ENCODE measurements around the gene CSNK1E.

The CSNK1E gene

DNA sequence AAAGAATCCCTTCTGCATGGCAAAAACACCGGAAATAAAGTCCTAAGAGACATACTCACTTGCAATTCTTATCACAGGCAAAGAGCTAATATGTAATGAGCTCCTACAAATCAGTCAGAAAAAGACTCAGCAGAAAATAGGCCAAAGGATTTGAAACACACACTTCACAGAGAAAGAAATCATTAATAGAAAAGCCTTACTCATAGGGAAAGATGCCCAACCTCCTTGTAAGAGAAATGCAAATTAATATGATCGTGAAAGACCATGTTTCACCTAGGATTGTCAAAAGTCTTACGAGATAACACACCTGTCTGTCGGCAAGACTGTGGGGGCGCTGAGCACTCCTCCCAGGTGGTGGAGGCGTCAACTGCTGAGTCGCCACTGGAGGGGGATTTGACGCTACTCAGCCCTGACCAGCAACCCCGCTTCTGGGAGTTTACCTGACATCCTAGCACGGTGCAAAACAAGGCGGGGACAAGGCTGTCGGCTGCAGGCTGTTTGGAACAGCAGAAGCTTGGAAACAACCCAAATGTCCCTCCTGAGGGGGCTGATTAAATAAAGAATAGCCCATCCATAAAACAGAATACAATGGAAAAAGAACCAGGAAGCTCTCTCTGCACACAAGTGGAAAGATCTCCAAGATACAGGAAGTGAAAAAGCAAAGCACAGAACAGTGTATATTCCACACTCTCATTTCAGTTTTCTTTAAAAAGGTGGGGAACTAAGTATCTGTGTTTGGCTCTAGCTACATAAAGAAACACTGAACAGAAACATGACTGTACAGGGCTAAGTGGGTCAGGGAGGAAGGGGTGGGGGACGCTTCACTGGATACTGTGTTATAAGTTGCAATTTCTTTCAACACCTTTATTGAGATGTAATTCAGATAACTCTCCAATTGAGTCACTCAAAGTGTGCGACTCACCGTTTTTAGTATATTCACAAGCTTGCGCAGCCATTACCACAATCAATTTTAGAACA, 11.5 kb downstream of the CSNK1E start:
- DNase-seq (ENCODE audit: low read depth, low spot score) = no peak

DNA sequence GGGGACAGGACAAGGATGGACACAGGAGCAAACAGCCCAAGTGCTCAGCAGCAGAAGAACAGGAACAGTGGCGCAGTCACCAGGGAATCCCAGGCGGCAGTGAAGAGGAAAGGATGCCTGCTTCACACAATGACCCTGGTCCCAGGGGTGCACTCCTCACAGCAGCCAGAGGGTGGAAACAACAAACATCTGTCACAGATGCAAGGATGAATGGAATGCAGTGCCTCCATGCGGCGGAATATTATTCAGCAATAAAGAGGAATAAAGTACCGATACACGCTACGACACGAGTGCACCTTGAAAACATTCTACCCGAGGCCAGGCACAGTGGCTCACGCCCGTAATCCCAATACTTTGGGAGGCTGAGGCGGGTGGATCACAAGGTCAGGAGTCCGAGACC, 12.7 kb downstream of the CSNK1E start:
- no peak for DNase-seq (ENCODE audit: low read depth, low spot score)

DNA sequence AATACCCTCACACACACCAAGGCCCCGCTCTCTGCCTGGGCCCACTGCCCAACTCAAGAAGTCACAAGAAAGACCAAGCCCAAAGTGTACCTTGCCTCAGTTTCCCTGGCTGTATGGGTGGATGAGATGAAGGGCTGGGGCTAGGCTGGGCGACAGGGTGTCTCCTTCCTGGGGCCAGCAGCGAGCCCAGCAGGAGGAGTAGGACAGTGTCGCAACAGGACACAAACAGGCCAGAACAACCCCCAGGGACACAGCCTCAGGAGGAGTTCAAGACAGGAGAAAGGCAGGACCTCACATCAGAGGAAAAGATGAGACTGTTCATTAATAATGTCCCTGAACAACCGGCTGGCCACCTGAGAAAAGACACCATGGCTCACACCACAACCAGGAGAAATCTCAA, 13.3 kb downstream of the CSNK1E start:
- DNase-seq (ENCODE audit: low read depth, low spot score) = no peak

DNA sequence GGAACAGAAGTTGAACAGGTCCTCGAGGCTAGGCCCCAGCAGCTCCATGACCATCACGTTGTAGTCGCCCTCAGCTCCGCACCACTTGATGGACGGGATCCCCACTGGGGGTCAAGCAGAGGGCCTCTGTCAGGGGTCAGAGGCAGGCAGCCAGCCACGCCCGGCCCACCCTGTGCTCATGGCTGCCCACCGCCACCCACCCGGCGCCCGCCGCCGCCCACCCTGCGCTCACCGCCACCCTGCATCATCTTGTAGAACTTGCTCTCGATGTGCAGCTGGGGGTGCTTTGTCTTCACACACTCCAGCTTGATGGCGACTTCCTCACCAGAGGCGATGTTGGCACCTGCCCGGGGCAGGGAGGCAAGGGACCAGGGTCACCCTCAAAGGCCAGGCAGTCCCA, 14.3 kb downstream of the CSNK1E start:
- no peak for DNase-seq (ENCODE audit: low read depth, low spot score)

DNA sequence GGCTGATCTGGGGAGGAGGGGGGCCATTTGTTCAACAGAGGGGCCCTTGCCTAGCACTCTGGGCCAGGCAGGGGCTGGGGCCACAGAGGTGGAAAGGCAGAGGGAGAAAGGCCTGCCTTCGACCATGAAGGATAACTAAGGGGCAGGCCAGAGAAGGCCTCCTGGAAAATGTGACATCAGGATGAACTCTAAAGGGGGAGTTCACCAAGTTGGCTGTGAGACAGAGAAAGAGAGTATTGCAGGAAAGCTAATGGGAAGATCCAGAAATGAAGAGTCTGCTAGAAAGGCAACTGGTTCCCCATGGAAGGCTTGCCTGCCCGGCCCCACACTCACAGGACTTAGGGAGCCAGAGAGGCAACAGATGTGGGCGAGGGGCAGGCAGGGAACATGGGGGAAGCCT, 16.3 kb downstream of the CSNK1E start:
- no peak for DNase-seq (ENCODE audit: low read depth, low spot score)

DNA sequence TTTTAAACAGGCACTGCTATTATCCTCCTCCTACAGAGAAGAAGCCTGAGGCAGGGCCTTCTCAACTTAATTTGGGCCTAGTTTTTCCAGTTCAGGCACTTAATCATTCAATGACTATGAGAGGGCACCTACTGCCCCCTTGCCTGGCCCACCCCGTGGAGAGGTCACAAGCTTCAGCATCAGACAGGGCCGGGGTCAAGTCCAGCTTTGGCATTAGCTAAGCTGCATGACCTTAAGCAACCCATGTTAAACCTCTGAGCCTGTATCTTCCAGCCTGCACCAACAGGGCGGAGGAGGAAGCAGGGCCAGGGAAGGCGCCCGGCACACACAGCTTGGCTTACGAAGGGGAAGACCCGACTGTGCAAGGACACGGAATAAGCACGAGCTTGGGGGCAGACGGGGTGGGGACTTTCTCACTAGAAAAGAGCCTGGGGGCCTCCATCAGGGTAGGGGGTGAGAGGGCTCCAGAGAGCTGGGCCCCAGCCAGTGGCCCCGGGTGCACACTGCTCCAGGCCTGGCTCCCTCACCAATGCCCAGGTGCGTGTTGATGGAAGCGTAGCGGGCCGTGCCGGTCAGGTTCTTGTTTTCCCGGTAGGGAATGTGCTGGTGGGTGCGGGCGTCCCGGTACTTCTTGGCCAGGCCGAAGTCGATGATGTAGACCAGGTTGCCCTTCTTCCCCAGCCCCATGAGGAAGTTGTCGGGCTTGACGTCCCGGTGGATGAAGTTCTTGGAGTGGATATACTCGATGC, 16.9 kb downstream of the CSNK1E start:
- DNase-seq (ENCODE audit: low read depth, low spot score) = no peak

DNA sequence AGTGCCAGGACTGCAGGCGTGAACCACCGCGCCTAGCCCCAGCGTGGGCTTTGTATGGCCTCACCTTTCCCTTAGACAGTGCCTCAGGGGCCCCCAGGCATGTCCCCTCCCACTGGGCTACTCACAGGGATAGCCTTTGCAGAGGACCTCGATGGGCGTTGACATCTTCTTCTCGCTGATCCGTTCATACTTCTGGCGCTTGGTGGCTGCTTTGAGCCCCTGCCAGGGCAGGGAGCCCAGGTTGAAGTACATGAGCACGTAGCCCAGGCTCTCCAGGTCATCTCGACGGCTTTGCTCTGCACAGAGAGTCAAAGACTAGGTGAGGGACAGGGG, 17.5 kb downstream of the CSNK1E start:
- DNase-seq (ENCODE audit: low read depth, low spot score) = no peak

DNA sequence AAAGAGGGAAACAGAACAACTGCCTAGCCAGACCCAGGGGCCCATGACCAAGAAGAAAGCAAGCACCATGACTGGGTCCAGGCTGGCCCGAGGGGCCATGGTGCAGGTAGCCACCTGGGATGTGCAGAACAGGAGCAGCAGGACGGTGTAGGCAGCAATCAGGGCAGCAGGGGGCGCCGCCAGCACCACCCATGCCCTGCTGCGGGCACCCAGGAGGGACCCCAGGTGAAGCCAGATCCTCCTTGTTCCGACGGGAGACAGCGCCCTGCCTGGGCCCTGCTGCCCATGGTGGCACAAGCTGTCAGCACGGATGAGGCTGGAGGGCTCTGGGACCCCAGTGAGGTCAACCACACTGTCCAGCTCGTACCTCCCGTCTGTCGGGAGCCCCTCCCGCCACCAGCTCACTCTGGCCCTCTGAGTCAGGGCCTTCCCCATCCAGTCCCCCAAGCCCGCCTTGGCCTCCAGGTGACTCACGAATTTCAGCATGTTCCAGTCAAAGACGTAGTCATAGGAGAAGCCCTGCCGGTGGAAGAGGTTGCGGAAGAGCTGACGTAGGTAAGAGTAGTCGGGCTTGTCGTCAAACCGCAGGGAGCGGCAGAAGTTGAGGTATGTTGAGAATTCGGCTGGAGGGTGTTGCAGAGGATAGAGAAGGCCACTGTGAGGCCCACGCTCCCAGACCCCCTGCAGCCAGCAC, 18.8 kb downstream of the CSNK1E start:
- DNase-seq (ENCODE audit: low read depth, low spot score) = no peak

DNA sequence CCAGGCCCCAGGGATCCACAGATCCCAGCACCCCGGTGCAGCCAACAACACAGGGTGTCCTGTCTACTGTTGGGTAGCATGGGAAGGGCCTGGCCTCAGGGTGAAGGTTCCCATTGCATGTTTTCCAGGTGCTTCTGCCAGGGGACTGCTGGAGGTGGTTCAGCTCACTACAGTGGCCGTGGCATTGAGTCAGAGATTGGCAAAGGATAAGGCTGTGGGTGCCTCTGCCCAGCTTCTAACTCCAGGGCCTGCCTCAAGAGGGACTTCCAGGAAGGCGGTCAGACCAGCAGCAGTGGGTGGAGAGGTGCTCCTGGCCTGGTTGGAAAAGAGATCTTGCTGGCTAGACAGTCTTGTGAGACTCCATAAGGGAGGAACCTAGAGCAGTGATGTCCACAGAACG, 20.9 kb downstream of the CSNK1E start:
- no peak for DNase-seq (ENCODE audit: low read depth, low spot score)

DNA sequence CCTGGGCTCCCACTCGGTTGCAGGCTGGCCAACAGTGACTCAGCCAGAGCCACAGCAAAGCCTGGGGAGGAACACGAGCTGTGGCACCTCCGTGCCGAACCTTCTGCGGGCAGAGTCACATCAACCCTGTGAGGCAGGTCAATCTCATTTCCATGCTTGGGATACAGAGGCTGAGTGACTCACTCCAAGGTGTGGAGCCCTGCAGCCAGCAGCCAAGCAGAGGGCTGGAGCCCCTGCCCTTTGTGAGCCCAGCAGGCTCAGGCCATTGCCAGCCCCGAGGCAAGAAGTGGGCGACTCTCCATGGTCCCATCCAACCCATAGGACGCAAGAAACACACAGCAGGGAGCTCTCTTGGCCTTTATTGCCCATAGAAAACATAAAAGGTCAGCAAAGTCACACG, 21.4 kb downstream of the CSNK1E start:
- DNase-seq (ENCODE audit: low read depth, low spot score) = no peak

DNA sequence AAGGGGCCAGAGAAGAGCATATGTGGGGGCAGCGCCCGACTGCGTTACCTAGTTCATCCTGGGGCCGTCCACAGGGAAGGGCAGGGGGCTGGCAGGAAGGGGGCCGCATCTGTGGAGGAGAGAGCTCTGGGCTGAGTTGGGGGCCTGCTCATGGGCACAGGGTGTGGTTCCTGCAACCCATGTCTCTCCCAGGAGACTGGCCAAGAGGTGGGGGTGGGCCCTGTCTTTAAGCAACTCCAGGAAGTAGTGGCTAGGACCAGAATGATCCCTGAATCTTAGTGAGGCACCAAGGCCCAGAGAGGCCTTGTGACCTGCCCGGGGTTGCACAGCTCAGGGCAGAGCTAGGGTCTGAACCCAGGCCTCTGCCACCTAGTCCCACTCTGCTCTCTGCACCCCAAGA, 21.9 kb downstream of the CSNK1E start:
- DNase-seq (ENCODE audit: low read depth, low spot score) = no peak

DNA sequence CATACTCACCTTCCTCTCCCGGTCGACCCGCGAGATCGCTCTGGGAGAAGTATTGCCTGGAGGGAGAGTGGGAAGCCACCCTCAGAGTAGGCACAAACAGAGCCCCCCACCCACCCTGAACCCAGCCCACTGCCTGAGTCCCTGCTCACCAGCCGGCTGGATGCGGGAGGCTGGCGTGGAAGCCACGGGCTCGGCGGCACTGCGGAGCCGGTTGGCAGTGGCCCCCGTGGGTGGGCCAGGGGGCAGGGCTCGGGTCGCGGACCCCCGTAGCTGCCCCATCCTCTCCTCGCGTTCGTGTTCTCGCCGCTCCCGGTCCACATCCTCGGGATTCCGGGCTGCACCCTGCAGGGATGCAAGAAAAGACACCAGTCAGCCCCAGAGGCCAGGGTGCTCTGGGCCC, 23.0 kb downstream of the CSNK1E start:
- no peak for DNase-seq (ENCODE audit: low read depth, low spot score)

DNA sequence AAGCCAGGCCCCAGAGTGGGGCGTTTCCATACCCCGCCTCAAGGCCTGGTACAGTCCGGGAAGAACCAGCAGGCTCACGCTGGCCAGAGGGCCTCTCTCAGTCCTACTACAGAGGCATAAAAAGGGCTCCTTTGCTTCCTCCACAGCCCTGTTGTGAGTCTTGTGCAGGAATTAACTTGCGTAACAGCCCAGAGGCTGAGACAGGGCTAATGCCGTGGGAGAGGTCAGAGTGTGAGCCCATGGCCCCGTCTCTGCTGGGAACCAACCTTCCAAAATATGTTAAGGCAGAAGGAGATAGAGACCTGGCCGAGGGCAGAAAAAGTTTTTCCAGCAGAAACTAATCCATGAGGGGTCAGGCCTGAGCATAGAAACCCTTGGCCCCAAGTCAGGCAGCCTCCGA, 24.5 kb downstream of the CSNK1E start:
- no peak for DNase-seq (ENCODE audit: low read depth, low spot score)

DNA sequence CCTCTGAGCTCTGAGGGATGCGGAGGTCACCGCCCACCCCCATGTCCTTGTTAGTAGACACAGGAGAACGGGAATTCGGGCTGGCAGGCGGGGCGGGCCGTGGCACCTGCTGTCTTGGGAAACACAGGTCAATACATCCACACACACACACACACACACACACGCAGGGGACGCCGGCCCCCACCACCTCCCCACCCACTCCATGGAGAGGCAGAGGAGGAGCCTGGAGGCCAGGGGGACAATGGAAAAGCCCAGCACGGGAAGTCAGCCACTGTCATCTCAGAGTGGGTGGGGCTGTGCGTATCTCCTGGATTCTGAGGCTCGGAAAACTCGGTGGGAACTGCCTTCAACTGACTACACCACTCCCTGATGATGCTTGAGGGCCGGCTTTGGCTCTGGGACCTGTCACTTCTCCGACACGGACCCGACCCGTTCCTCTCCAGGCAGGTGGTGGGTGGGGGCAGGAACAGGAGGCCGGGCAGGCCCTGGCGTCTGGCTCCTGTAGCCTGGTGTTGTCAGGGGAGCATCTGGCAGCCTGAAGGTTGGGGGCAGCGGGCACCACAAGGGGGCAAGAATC, 25.9 kb downstream of the CSNK1E start:
- DNase-seq (ENCODE audit: low read depth, low spot score) = no peak

DNA sequence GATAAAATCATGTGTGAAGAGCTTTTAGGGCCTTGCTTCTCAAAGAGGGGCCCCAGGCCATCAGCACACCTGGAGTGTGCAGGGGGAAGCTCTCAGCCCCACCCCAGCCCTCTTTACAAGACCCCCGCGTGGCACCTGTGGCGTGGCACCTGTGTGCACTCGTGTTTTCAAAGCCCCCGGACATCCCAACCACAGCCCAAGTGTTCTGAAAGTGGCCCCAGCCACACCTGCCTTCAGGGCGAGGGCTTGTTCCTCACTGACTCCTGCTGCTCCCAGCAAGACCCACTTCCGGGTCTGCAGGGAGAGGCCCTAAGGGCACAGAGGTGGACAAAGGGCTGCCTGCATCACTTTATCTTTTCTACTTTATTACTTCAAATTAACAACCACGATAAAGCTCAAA, 26.9 kb downstream of the CSNK1E start:
- DNase-seq (ENCODE audit: low read depth, low spot score) = no peak

DNA sequence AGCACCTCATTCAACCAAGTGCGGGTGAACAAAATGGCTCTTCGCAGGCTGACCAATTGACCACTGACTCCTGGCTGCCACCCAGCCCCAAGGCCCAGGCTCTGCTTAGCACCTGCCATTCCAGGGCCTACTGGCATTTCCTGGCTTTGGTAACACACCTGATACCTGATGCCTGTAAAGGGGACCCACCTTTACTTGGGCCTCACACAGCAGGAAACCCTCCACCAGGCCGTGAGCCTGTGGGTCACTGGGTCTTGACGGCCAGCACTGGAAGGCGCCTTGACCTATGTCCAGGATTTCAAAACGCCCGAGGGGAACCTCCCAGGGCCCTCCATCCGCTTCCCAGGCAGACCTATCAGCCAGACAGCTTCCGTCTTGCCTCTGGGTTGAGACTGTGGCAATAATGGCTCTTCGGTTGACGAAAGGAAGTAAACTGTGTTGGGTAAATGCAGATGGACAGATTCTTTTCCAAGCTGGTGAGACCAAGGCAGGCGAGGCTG, 27.6 kb downstream of the CSNK1E start:
- no peak for DNase-seq (ENCODE audit: low read depth, low spot score)

DNA sequence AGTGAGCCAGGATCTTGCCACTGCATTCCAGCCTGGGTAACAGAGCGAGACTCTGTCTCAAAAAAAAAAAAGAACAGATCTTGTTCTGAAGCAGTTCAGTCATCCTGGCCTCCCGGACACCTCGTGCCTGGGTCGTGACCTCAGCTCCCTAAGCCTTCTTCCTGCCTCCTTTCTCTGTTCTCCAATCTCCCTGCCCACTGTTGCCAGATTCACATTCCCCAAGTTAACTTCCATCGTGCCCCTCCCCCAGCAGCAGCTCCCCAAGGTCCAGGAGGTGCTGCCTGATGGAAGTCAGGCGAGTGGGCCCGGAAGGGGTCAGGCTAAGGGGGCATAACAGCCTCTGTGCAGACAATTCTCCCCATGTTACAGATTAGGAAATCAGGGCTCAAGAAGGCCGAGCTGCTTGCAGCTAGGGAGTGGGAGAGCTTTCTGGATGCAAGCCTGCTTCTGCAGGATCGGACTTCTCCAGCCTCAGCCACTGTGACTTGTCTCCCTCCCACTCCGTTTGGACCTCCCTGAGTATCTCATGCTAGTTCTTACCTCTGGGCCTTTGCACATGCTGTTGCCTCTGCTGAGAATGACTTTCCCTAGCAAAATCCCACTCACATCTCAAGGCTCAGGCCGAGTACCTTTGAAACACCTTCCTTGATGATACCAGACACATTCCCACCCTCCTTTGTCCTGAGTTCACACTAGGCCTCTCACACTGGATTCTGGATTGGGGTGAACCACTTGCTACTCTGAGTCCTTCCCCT, 30.1 kb downstream of the CSNK1E start:
- no peak for DNase-seq (ENCODE audit: low read depth, low spot score)

DNA sequence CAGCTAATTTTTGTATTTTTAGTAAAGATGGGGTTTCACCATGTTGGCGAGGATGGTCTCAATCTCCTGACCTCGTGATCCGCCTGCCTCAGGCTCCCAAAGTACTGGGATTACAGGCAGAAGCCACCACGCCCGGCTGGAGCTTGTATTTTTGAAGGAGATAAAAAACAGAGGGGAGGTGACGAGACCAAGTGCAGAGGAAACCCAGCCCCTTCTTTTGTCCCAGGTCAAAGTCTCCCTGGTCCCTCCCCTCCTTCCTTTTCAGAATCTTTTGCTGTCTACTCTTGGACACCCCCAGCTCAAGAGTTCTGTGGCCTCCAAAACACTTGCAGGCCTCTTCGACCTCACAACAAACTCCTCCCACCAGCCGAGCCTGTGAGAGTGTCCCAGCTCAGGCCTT, 32.2 kb downstream of the CSNK1E start:
- no peak for DNase-seq (ENCODE audit: low read depth, low spot score)

DNA sequence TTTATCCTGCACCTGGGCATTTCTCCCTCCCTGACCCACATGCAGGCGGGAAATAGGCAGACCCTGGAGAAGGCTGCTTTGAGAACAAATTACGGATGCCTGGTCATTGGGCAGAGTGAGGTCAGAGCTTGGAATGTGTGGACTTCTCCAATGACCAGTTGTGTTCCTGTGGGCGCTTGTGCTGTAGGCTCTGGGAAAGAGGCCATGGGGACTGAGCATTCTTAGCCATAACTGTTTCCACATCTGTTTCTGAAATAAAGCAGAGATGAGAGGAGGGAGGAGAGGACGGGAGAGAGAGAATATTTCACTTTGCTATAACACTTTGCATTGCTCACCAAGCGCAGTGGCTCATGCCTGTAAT, 33.2 kb downstream of the CSNK1E start:
- DNase-seq (ENCODE audit: low read depth, low spot score) = no peak

DNA sequence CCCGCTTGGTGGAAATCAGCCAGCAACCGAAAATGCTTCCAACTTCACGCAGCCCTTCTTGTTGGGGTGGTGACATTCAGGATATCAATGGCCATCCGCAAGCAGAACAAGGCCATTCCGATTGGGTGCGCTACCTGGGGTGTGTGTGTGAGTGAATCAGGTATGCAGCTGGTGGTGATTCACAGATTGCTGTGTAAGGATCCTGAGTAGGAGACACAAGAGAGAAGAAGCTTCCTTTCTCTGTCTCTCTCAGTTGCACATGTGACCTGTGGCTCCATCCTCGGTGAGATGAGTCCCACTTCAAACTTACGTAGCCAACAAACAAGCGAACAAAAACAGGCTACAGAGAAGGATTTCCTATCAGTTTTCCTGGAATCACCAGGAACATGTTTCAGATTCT, 34.8 kb downstream of the CSNK1E start:
- DNase-seq (ENCODE audit: low read depth, low spot score) = no peak

DNA sequence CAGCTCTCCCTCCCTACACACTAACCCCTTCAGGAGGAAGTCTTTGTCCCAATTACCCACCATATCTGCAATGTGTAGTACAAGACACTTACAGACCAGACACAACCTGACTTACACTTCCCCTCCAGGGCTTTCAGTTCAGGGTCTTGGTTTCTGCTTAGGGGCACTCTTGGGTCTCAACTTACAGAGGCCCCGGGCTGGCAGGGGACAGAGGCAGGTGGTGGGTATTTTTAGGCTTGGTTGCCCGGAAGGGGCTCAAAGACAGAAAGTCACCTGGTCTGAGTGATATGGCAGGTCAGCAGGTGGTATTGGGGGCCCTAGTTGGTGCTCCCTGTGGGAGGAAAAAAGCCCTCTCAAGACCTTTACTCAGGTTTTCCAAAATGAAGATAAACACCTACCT, 41.1 kb downstream of the CSNK1E start:
- no peak for DNase-seq (ENCODE audit: low read depth, low spot score)

All from activated naive CD8-positive, alpha-beta T cell treated with anti-CD3 and anti-CD28 coated beads, Interleukin-2, amount 50 U/mL, for 16 hours (primary cell).